ENCODE data around the gene ENOX1.

DNA sequence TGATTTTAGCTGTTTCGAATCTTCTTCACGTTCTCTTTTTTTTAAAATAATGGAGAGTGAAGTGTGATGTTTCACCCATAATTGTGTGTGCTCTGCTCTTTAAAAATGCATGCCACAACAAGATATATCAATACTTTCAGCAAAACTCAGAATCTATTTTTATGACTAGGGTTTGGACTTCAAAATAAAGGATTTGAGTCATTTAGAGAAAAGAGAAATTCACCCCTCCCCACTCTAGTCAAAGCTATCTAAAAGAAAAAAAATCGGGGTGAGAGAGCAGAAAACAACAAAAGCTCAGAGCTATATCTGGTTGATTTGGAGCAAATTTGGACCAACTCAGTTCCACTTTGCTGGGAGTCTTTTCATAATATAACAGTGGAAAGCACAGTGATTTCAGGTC, 518.9 kb downstream of the ENOX1 start:
- no peak for TF ChIP-seq POLR2AphosphoS5 (IDR thresholded peaks at IDR 0.05)
- TF ChIP-seq CTCF (IDR thresholded peaks at IDR 0.05), result no peak
- no peak for TF ChIP-seq POLR2A (IDR thresholded peaks at IDR 0.05)
- TF ChIP-seq EP300 (IDR thresholded peaks at IDR 0.05), result no peak
